Activated CD8-positive, alpha-beta memory T cell treated with anti-CD3 and anti-CD28 coated beads for 36 hours (primary cell): ENCODE results near the gene CDH23. TPM values are rescaled to one million over a fixed set of nuclear protein-coding genes. Genes with fewer than 3 reads are reported as not detected.

Source experiments
- CTCF ChIA-PET: fragments of 350-600 bp; sonication (Branson Sonifier 250); formaldehyde crosslinking; loops from one replicate; lab custom pipeline; 2021; ENCODE audit warnings: antibody characterized with exemption; lab: Charles Lee
- POLR2A ChIA-PET: fragments of 350-600 bp; sonication (Branson Sonifier 250); formaldehyde crosslinking; loops from one replicate; lab custom pipeline; 2021; ENCODE audit warnings: antibody characterized with exemption; lab: Charles Lee
- total RNA-seq, 2 experiments: library from RNA; stranded (reverse); gene quantifications; one replicate each; pipeline ENCODE4 v1.2.3, GENCODE V29; 2021

The CDH23 gene
- total RNA-seq, 2 experiments from 2014 or later: 0.25 to 0.55 TPM

GRCh38 chr10:71402005-71402404 lies 5.3 kb downstream of the CDH23 start:
- ChIA-PET POLR2A (interaction anchor here (0.6 kb wide), 1 partner anchor 188 kb away, joined by 3 read pairs; no protein-coding TSS in a partner anchor), CTCF (interaction anchor here (0.9 kb wide), 1 partner anchor 207 kb away, joined by 3 read pairs; no protein-coding TSS in a partner anchor)

- CTCF ChIA-PET: no interaction called here
- POLR2A ChIA-PET: no interaction called here
These were observed 8.0 kb downstream of the CDH23 start for GRCh38 chr10:71404503-71405295.

- ChIA-PET POLR2A (no interaction called here), CTCF (interaction anchor here (1.3 kb wide), 1 partner anchor 11 kb away, joined by 3 read pairs; no protein-coding TSS in a partner anchor)
These were observed 10.2 kb downstream of the CDH23 start for GRCh38 chr10:71406878-71407277.

- CTCF ChIA-PET: no interaction called here
- POLR2A ChIA-PET: no interaction called here
These were observed 11.9 kb downstream of the CDH23 start for GRCh38 chr10:71408436-71409225.

- ChIA-PET POLR2A (no interaction called here), CTCF (no interaction called here)
These were observed 12.9 kb downstream of the CDH23 start for GRCh38 chr10:71409516-71410104.

- CTCF ChIA-PET: no interaction called here
- POLR2A ChIA-PET: no interaction called here
These were observed 16.9 kb downstream of the CDH23 start for GRCh38 chr10:71413581-71413980.

DNA sequence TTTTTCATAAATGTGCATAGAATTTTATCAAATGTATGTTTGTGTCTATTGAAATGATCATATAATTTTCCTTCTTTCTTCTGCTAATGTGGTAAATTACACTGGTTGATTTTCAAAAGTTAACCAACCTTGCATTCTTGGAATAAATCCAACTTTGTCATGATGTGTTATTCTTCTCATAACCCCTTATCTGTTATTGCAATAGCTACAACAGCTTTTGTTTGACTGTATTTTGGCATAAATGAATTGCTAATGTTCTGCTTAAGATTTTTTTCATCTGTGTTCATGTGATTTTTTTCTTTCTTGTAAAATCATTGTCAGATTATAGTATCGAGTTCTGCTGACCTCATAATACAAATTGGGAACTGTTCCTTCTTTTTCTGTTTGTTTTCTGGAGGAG lies 17.6 kb downstream of the CDH23 start:
- ChIA-PET POLR2A (no interaction called here), CTCF (interaction anchor here (0.6 kb wide), 1 partner anchor 99 kb away, joined by 4 read pairs; no protein-coding TSS in a partner anchor)

- ChIA-PET POLR2A (no interaction called here), CTCF (no interaction called here)
These were observed 22.4 kb downstream of the CDH23 start for GRCh38 chr10:71419002-71419540.

- CTCF ChIA-PET: no interaction called here
- POLR2A ChIA-PET: no interaction called here
These were observed 23.0 kb downstream of the CDH23 start for GRCh38 chr10:71419750-71420149.

- ChIA-PET CTCF (no interaction called here), POLR2A (no interaction called here)
These were observed 24.3 kb downstream of the CDH23 start for GRCh38 chr10:71421075-71421434.

DNA sequence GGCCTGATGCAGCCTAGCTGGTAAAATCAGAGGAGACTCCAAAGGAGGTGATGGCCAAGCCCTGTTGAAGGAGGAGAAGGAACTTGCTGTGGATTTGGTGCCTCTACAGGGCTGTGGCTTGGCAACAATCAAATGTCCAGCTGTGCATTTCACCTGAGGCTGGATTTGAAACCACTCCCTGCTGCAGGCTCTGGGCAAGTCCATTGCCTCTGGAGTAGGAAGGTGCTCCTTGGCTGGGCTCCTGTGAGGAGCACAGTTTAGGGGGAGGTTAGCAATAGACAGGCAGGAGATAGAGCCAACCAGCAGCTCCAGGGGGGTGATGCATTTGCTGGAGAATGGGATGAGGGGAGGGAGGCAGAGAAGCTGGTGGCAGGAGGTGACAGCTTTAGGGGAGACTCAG lies 26.5 kb downstream of the CDH23 start:
- ChIA-PET POLR2A (no interaction called here), CTCF (no interaction called here)

GRCh38 chr10:71423901-71424300 lies 27.2 kb downstream of the CDH23 start:
- POLR2A ChIA-PET: no interaction called here
- CTCF ChIA-PET: no interaction called here

GRCh38 chr10:71424496-71425194 lies 27.9 kb downstream of the CDH23 start:
- ChIA-PET CTCF (no interaction called here), POLR2A (no interaction called here)

- CTCF ChIA-PET: no interaction called here
- POLR2A ChIA-PET: no interaction called here
These were observed 29.4 kb downstream of the CDH23 start for GRCh38 chr10:71426058-71426605.

DNA sequence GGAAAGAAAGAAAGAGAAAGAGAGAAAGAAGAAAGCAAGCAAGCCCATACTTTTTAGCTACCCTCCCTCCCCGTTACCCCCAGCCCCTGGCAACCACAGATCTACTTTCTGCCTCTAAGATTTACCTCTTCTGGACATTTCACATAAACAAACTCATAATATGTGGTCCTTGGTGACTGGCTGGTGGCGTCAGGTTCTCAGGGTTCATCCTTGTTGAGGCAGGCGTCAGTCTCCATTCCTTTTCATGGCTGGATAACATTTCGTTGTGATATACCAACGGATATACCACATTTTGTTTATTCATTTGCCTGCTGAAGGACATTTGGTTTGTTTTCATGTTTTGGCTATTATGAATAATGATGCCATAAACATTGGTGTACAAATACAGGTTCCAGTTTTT lies 30.5 kb downstream of the CDH23 start:
- CTCF ChIA-PET: interaction anchor here (0.7 kb wide), 1 partner anchor 131 kb away, joined by 4 read pairs; no protein-coding TSS in a partner anchor
- POLR2A ChIA-PET: interaction anchor here (0.7 kb wide), 1 partner anchor 134 kb away, joined by 8 read pairs; no protein-coding TSS in a partner anchor

DNA sequence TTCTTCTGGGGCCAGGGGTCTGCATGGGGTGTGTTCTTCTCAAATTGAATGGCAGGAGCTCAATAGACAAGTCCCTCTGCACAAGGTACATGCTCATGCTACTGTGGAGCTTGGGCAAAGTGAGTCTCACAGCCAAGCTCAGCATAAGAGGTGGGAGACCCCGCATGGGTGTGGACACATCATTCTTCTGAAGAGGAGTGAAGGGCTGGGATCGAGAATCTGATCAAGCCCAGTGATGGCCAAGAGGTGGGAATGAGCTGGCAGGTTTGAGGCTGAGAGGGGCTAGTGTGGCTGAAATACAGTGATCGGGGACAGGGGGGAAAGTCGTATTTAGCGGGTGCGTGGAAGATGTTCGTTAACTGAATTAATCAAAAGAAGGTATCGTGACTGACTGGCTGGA lies 32.6 kb downstream of the CDH23 start:
- POLR2A ChIA-PET: no interaction called here
- CTCF ChIA-PET: interaction anchor here (1.0 kb wide), 1 partner anchor 69 kb away, joined by 3 read pairs; no protein-coding TSS in a partner anchor

DNA sequence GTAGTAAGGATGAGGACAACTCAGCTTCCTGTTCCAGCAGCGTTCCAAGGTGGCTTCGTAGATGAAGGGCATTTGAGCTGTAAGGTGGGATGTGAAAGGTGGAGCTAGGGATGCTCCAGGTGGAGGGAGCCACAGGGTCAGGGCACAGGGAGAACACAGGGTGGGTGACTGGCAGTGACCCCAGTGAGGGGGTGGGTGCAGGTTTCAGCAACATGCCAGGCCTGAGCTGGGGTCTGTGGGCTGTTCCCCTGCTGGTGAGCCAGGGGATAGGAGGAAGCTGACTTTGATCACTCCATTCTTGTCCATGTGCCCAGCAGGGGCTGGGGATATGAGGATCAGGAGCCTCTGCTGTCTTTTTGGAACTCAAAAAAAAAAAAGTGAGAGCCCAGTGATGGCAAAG lies 33.2 kb downstream of the CDH23 start:
- CTCF ChIA-PET: interaction anchor here (1.0 kb wide), 1 partner anchor 69 kb away, joined by 3 read pairs; no protein-coding TSS in a partner anchor

GRCh38 chr10:71431239-71432100 lies 34.8 kb downstream of the CDH23 start:
- POLR2A ChIA-PET: no interaction called here
- CTCF ChIA-PET: interaction anchor here (0.7 kb wide), 1 partner anchor 75 kb away, joined by 4 read pairs; no protein-coding TSS in a partner anchor

More for the DNA sequence above, 33.2 kb downstream of the CDH23 start:
- POLR2A ChIA-PET: no interaction called here
